ENCODE data around the gene CEP152.

DNA sequence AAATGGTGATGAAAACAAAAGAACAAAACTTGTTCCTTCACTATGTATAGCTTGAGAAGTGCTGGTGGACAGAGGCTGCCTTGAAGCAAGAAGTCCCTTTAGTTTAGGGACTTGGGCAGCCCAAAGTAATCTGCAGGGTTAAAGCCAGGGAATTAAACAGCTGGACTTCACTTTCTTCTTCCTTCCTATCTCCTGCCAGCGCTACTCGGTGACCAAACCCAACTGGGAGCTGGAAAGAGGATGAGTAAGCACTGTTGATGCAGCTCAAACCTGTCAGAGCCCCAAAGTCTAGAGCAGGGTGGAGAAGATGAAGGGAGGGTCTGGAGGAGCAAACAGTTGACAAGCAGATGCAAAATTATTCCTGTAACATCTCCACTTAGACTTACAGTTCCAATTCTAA is 92.2 kb downstream of the CEP152 start:
- TF ChIP-seq, protein P1, sequence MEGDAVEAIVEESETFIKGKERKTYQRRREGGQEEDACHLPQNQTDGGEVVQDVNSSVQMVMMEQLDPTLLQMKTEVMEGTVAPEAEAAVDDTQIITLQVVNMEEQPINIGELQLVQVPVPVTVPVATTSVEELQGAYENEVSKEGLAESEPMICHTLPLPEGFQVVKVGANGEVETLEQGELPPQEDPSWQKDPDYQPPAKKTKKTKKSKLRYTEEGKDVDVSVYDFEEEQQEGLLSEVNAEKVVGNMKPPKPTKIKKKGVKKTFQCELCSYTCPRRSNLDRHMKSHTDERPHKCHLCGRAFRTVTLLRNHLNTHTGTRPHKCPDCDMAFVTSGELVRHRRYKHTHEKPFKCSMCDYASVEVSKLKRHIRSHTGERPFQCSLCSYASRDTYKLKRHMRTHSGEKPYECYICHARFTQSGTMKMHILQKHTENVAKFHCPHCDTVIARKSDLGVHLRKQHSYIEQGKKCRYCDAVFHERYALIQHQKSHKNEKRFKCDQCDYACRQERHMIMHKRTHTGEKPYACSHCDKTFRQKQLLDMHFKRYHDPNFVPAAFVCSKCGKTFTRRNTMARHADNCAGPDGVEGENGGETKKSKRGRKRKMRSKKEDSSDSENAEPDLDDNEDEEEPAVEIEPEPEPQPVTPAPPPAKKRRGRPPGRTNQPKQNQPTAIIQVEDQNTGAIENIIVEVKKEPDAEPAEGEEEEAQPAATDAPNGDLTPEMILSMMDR (IDR thresholded peaks at IDR 0.05; ENCODE audit: insufficient read depth, low read length, poor library complexity, severe bottlenecking): no peak
- no peak for TF ChIP-seq EZH2phosphoT487 (conservative IDR thresholded peaks at IDR 0.05; ENCODE audit: low read length)

Measured in SU-DHL-6 (cell line).